ENCODE measurements around the gene FGFBP2. TPM values are rescaled to one million over a fixed set of nuclear protein-coding genes. Genes with fewer than 3 reads are reported as not detected.

FGFBP2 gene
- total and polyA plus RNA-seq, 10 donors = 0.47 to 16.8 (median 4.2) TPM

DNA sequence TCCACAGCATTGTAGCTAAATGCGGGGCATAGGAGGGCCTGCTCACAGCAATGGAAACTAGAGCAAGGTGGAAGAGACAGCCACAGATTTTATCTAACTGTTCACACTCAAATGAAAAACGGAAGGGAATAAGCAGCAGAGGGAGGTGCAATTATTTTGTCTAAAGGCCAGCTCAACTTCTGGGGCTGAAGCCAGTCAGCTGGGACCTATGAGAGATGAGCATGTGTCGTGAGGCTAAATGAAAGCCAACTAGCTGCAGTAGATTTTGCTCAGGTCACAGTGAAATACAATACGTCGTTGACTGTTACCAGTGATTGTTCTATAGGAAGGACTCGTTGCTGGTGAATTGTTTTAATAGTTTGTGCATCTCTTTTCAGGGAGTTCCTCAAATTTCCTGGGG lies 26.4 kb upstream of the FGFBP2 start:
- H3K9me3 ChIP-seq = no peaks in the 10 kb centered on the region
- no peak overlapping the region for H3K27ac ChIP-seq
- intact Hi-C loops (cut with DNase I; ENCODE audit: low total_unique reads) = no loop called here
- no peaks in the 10 kb centered on the region for H3K36me3 ChIP-seq
- WGBS, 5 donors = 70 to 89% (median 78%) methylated on average over 6 of the region's 6 CpGs
- H3K4me3 ChIP-seq = no peak overlapping the region
- peaks cover 0 to 26% (median 3%) of the 10 kb centered on the region in 6 donors for H3K4me1 ChIP-seq
- no peak for DNase-seq
- no peaks in the 10 kb centered on the region for H3K27me3 ChIP-seq (replicated peaks in 1 of 7)
- TF ChIP-seq, protein P1, sequence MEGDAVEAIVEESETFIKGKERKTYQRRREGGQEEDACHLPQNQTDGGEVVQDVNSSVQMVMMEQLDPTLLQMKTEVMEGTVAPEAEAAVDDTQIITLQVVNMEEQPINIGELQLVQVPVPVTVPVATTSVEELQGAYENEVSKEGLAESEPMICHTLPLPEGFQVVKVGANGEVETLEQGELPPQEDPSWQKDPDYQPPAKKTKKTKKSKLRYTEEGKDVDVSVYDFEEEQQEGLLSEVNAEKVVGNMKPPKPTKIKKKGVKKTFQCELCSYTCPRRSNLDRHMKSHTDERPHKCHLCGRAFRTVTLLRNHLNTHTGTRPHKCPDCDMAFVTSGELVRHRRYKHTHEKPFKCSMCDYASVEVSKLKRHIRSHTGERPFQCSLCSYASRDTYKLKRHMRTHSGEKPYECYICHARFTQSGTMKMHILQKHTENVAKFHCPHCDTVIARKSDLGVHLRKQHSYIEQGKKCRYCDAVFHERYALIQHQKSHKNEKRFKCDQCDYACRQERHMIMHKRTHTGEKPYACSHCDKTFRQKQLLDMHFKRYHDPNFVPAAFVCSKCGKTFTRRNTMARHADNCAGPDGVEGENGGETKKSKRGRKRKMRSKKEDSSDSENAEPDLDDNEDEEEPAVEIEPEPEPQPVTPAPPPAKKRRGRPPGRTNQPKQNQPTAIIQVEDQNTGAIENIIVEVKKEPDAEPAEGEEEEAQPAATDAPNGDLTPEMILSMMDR (IDR thresholded peaks at IDR 0.05 in 8 of 11, conservative IDR thresholded peaks at IDR 0.05 in 3 of 11) = no peak
- no peak for TF ChIP-seq POLR2AphosphoS5 (IDR thresholded peaks at IDR 0.05)
- TF ChIP-seq POLR2A (IDR thresholded peaks at IDR 0.05) = no peak

DNA sequence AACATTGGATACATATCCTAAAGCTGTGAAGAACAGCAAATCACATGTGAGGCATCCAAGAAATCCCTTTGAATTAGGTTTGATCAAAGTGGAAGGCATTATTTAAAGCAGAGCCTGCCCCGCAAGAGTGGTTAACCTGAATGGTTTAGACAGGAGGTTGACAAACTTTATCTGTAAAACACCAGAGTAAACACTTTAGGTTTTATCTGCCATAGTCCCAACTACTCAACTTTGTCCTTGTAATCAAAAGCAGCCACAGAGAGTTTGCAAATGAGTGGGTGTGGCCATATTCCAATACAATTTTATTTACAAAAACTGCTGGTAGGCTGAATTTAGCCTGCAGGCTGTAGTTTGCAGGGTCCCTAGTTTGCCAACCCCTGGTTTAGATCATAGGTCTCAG lies 25.2 kb upstream of the FGFBP2 start:
- peaks cover 0 to 26% (median 3%) of the 10 kb centered on the region in 6 donors for H3K4me1 ChIP-seq
- no peak overlapping the region for H3K4me3 ChIP-seq
- intact Hi-C loops (cut with DNase I; ENCODE audit: low total_unique reads) = no loop called here
- no peaks in the 10 kb centered on the region for H3K9me3 ChIP-seq
- DNase-seq = no peak
- TF ChIP-seq POLR2AphosphoS5 (IDR thresholded peaks at IDR 0.05) (no peak), POLR2A (IDR thresholded peaks at IDR 0.05) (no peak)
- TF ChIP-seq, protein P1 (IDR thresholded peaks at IDR 0.05 in 8 of 11, conservative IDR thresholded peaks at IDR 0.05 in 3 of 11) = no peak
- WGBS, 5 donors = 40 to 84% (median 58%) methylated on average over 1 of the region's 1 CpG
- H3K27me3 ChIP-seq (replicated peaks in 1 of 7) = no peaks in the 10 kb centered on the region
- H3K36me3 ChIP-seq = no peaks in the 10 kb centered on the region
- H3K27ac ChIP-seq = no peak overlapping the region

DNA sequence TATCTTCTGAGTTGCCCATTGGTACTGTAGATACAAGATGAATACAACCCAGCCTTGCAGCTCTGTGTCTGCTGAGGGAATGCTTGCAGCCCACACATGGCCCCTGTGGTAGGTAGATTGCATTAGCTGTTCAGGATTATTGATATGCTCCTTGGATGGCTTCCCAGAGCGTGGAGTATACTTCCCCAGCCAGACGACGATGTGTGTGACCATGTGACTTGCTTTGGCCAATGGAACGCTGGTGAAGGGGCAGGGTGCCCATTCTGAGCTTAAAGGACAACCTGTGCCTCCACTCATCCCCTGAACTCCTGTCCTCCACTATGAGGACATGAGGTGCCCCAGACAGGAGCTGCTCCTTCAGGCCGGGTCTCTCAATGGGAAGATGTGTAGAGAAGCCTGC lies 23.9 kb upstream of the FGFBP2 start:
- Histone ChIP-seq H3K27ac (no peak overlapping the region), H3K36me3 (no peaks in the 10 kb centered on the region), H3K4me3 (no peak overlapping the region), H3K9me3 (no peaks in the 10 kb centered on the region), H3K27me3 (replicated peaks in 1 of 7) (no peaks in the 10 kb centered on the region), H3K4me1 (peaks cover 0 to 26% (median under 1%) of the 10 kb centered on the region in 6 donors)
- no peak for TF ChIP-seq POLR2AphosphoS5 (IDR thresholded peaks at IDR 0.05)
- no peak for TF ChIP-seq POLR2A (IDR thresholded peaks at IDR 0.05)
- TF ChIP-seq, protein P1 (IDR thresholded peaks at IDR 0.05 in 8 of 11, conservative IDR thresholded peaks at IDR 0.05 in 3 of 11) = no peak
- no peak for DNase-seq
- WGBS, 5 donors = 61 to 86% (median 75%) methylated on average over 5 of the region's 5 CpGs
- intact Hi-C loops (cut with DNase I; ENCODE audit: low total_unique reads) = no loop called here

DNA sequence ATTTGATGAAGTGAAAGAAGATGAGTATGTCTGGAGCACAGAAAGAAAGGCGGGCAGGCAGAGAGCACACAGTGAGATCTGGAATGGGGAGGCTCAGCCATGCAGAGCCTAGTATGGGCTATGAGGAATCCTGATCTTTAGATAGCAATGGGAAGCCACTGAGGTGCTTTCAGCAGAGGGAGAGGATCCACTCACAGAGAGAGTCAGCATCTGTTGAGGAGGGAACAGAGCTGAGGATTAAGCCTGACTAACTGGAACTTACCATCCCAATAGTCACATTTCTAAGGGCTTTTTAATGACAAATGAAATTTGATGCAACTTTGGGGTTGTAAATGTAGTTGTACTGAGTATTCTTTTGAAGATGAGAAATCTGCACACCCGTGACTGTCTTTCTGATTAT lies 20.6 kb upstream of the FGFBP2 start:
- peaks cover 0 to 22% (median 0%) of the 10 kb centered on the region in 6 donors for H3K4me1 ChIP-seq
- WGBS, 5 donors = 79 to 97% (median 94%) methylated on average over 2 of the region's 2 CpGs
- TF ChIP-seq POLR2A (IDR thresholded peaks at IDR 0.05) (no peak), POLR2AphosphoS5 (IDR thresholded peaks at IDR 0.05) (no peak)
- TF ChIP-seq, protein P1 (IDR thresholded peaks at IDR 0.05 in 8 of 11, conservative IDR thresholded peaks at IDR 0.05 in 3 of 11) = no peak
- H3K9me3 ChIP-seq = no peaks in the 10 kb centered on the region
- H3K36me3 ChIP-seq = no peaks in the 10 kb centered on the region
- no peak for DNase-seq
- no peaks in the 10 kb centered on the region for H3K27me3 ChIP-seq (replicated peaks in 1 of 7)
- no peak overlapping the region for H3K4me3 ChIP-seq
- H3K27ac ChIP-seq = no peak overlapping the region
- intact Hi-C loops (cut with DNase I; ENCODE audit: low total_unique reads) = no loop called here

Measured in spleen (tissue), 11 donors.